Adrenal gland (tissue), 5 donors: ENCODE data around the gene HGF.
"Not testable (repeated sequence)": the region's sequence is repeated elsewhere in the genome, so short reads cannot be mapped to it uniquely, and the experiment has no call there.

ENCODE experiments used
- POLR2A ChIP-seq, 2 donors: fragments of 450-650 bp; IDR thresholded peaks; one replicate each; pipeline ENCODE4 v1.6.1; 2017; ENCODE audit warnings: antibody characterized with exemption in 2 of 2, mild to moderate bottlenecking in 2 of 2, moderate library complexity in 1 of 2
- TF ChIP-seq, protein P1 (sequence below), 6 experiments: fragments of 450-650 bp in 4 of 6; fragments of 200-600 bp in 2 of 6; sonication (generic) in 1 of 6; IDR thresholded peaks; 1 replicate in 5 of 6; 2 replicates in 1 of 6; pipeline versions ENCODE4 v1.5.1 to v1.8.0; 2016 to 2021; ENCODE audit warnings: antibody characterized with exemption in 6 of 6, mild to moderate bottlenecking in 2 of 6, moderate library complexity in 1 of 6
- donor health status: DM: no; HTN: no; CAD: no.

DNA sequence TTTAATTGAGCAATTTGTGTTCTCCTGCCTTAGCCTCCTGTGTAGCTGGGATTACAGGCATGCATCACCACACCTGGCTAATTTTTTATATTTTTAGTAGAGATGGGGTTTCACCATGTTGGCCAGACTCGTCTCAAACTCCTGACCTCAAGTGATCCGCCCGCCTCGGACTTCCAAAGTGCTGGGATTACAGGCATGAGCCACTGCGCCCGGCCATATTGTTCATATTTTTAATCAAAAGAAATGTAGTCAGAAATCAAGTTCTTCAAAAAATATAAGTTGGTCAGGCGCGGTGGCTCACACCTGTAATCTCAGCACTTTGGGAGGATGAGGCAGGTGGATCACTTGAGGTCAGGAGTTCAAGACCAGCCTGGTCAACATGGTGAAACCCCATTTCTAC, 47.6 kb downstream of the HGF start:
- TF ChIP-seq, protein P1, sequence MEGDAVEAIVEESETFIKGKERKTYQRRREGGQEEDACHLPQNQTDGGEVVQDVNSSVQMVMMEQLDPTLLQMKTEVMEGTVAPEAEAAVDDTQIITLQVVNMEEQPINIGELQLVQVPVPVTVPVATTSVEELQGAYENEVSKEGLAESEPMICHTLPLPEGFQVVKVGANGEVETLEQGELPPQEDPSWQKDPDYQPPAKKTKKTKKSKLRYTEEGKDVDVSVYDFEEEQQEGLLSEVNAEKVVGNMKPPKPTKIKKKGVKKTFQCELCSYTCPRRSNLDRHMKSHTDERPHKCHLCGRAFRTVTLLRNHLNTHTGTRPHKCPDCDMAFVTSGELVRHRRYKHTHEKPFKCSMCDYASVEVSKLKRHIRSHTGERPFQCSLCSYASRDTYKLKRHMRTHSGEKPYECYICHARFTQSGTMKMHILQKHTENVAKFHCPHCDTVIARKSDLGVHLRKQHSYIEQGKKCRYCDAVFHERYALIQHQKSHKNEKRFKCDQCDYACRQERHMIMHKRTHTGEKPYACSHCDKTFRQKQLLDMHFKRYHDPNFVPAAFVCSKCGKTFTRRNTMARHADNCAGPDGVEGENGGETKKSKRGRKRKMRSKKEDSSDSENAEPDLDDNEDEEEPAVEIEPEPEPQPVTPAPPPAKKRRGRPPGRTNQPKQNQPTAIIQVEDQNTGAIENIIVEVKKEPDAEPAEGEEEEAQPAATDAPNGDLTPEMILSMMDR (IDR thresholded peaks at IDR 0.05) = not testable (repeated sequence)
- not testable (repeated sequence) for TF ChIP-seq POLR2A (IDR thresholded peaks at IDR 0.05)
